ENCODE measurements around the gene FAM163B.

DNA sequence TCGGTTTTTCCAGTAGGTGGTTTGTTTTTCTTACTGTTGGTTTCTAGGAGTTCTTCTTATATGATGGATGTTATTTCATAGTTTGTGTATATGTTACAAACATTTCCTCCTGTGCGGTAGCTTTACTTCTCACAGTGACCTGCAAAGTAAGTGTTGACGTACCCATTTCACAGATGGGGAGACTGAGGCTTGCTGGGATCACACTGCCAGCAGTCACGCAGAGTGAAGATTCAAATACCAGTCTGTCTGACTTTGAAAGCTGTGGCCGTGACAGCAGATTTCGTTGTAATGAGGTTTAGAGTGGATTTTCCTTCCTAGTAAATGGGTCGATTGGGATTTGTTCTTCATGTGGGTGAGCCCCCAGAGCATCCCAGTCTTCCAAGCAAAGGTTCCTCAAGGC lies 40.0 kb upstream of the FAM163B start:
- TF ChIP-seq, protein P1, sequence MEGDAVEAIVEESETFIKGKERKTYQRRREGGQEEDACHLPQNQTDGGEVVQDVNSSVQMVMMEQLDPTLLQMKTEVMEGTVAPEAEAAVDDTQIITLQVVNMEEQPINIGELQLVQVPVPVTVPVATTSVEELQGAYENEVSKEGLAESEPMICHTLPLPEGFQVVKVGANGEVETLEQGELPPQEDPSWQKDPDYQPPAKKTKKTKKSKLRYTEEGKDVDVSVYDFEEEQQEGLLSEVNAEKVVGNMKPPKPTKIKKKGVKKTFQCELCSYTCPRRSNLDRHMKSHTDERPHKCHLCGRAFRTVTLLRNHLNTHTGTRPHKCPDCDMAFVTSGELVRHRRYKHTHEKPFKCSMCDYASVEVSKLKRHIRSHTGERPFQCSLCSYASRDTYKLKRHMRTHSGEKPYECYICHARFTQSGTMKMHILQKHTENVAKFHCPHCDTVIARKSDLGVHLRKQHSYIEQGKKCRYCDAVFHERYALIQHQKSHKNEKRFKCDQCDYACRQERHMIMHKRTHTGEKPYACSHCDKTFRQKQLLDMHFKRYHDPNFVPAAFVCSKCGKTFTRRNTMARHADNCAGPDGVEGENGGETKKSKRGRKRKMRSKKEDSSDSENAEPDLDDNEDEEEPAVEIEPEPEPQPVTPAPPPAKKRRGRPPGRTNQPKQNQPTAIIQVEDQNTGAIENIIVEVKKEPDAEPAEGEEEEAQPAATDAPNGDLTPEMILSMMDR (IDR thresholded peaks at IDR 0.05; ENCODE audit: insufficient read depth, low read depth, low read length) = no peak
- no peak for TF ChIP-seq EZH2 (IDR thresholded peaks at IDR 0.05; ENCODE audit: insufficient read depth, low read length)
